HG03039 (cell line): Measurements from ENCODE around the gene DDN.

Experiments
- ATAC-seq: cut with Tn5 transposase; IDR thresholded peaks from one replicate; pipeline ENCODE4 v1.9.1; 2021; ENCODE audit warnings: mild to moderate bottlenecking, moderate library complexity; ENCODE audit not compliant: unreplicated experiment

The DDN gene

DNA sequence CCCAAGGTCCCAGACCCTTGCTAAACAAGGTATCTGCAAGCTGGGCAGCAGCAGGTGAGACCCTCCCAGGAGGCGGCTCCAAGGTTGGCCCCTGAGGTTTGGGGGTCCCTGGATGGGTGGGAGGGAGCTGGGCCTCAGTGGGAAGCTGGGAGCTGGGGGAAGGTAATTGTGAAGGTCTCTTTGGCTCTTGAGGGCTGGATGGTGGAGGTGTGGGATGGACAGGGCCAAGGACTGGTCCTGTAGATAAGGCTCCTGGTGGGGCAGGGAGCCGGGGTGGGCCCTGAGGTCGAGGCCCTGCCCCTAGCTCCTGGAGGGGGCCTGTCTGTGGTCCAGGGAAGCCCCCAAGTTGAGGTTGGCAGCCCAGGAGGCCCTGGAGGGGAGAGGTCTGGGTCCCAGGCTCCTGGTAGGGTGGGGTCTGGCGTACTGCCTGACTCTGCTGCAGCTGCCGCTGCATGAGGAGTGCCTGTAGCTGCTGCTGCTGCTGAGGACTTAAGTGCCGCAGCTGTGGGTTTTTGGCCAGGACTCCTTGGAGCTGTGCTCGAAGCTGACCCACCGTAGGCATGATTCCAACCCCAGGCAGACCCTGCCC lies 32.5 kb upstream of the DDN start:
- ATAC-seq = no peak

- no peak for ATAC-seq
Measured at GRCh38 chr12:49030714-49031572, 31.8 kb upstream of the DDN start.

DNA sequence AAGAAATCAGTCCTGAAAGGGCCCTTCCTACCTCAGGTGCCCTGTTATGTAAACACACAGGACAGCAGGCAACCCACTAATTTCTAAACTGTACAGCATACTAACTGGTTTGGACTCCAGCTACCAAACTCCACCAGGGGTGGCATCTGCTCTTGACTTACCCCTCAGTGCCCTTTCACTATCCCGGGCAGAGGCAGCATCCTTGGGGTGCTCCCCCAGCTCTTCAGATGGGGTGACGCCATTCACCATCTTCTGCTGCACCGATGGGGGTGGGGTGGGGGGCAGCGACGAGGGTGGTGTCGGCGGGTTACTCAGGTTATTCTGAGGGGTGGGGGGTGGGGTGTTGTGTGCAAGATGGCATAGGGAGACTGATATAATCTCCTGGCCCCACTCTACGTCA lies 30.9 kb upstream of the DDN start:
- ATAC-seq = no peak

GRCh38 chr12:49028666-49029275 lies 29.6 kb upstream of the DDN start:
- ATAC-seq = no peak

DNA sequence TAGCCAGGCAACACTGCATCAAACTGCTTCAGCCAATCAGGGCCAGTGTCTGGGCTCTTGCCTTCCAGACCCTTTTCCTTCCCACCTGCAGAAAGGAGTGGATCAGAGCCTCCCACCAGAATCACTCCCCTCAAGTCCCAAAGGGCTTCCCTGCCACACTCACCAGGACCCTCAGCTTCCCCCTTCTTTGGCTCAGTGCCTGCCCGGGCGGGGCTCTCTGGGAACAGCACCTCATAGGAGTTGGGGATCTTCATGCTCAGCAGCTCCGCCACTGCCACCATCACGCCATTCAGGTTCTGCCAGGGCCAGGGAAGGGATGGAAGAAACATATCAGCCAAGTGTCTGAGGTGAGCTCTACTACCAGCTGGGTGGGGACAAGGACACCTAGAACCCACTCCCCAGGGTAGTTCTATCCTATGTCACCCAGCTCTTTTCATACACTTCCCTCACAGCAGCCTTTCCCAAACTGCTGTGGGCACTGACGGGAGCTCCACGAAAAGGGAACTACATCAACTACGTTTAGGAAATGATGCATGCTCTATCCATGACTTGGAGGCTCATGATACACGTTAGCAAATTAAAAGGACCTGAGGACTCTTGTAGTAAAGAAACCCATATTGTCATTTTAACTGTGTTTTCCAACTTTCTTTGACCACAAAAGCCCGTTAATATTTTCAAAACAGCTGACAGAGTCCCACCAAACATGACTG lies 28.8 kb upstream of the DDN start:
- no peak for ATAC-seq

GRCh38 chr12:49026678-49027480 lies 27.7 kb upstream of the DDN start:
- ATAC-seq = no peak

GRCh38 chr12:49026101-49026500 lies 26.9 kb upstream of the DDN start:
- no peak for ATAC-seq

GRCh38 chr12:49025463-49025862 lies 26.3 kb upstream of the DDN start:
- no peak for ATAC-seq

DNA sequence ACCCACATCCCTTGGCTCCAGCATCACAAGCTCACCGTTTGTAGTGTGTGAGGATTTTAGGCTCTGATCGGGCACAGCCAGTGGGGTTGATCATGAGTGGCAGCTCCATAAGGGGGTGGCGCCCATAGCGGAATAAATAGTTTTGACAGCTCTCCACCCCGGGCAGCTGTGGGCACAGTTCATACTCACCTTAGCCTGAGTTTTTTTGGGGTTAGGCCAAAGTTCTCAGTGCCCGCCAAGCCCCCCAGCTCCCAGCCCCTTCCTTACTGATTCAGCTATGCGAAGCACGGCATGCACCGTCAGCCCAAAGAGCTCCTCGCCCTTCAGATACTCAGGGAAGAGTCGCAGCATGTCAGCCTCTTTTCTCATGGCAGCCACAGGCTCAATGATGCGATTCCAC lies 25.4 kb upstream of the DDN start:
- no peak for ATAC-seq

DNA sequence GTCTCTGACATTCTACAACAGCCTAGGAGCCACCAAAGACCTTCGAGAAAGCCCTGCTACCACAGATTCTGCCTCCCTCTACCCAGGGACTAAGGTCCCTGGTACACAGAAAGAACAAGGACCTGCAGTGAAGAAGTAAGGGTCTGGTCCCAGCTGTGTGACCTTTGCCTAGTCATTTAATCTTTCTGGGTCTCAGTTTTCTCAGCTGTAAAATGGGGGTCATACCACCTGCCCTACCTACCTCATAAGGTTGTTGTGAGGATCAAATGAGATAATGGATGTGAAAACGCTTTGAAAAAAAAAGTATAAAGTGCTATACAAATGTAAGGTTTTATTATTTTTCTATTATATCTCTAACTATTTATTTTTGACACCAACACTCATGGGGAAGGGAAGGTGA lies 24.6 kb upstream of the DDN start:
- ATAC-seq = no peak

GRCh38 chr12:49022558-49023178 lies 23.5 kb upstream of the DDN start:
- no peak for ATAC-seq

- ATAC-seq = no peak
Measured at GRCh38 chr12:49021292-49021915, 22.2 kb upstream of the DDN start.

DNA sequence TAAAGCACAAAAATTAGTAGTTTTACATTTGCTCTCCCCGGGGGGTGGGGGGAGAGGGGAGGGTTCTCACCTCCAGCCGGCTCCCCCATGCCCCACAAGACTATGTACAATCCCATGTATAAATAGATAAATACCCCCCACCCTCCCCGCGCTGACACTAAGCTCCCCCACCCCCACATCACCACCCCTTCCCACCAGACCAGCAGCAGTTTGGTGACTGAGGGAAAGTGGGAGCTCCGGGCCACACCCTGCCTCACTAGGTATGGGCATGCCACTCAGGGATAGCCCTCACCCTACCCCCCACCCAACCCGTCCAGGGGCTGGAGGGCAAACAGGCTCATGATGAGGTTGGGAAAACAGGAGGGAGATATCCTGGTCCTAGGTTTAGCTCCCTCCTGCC lies 21.3 kb upstream of the DDN start:
- ATAC-seq = no peak

- ATAC-seq = no peak
Measured at GRCh38 chr12:49019443-49020324, 20.5 kb upstream of the DDN start.

DNA sequence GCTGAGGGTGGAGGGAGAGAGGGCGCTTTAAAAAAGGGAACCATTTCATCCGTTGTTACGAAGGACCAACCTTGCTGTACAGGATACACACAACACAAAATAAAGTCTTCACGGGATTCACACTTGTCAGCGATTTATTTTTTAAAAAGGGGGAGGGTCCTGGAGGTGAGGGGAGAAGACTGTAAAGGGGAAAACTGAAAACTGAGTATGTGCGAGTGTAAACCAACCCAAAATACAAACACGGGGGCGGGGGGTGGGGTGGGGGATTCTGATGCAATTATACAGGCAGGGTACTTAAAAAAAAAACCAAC lies 19.9 kb upstream of the DDN start:
- ATAC-seq = peak; percentile 2

DNA sequence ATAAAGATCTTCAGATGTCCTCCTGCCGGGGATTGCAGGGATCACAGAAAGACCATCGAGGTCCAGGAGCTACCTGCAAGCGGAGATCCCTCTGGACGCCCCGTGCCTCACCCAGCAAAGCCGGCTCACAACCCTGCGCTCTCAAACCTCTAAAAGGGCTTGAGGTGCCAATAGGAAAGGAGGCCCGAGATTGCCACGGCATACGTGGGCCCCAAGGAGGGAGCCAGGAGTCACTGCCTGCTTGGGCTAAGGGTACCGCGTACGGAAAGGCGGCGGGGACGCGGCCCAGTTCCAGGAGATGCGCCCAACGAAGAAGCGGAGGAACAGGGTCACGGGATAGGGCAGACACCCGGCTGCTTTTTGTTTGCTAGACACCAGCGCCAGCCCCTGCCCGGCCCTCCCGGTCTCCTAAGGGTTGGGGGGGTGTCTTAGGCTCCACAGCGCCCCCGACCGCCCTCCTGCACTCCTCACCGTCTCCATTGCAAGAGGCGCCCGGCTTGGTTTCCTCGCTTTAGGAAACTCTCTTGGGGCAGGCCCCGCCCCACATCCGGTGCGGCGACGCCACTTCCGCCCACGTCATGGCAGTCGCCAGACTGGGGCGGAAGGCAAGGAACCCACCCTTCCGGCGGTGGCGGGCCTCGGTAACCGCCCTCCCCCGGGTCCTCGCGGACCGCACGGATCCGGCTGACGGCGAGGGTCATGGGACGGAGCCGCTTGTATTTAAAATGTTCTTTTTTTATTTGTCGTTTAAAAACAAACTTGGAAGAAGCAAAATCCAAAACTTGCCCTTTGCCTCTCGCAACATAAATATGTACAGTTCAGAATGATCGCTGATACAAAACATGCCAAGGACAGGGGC lies 19.3 kb upstream of the DDN start, which contains the start of gene PRKAG1:
Gene PRKAG1 (minus strand): TSS at position 516 of the 859 bp plus-strand sequence. CDS start 36 bp downstream, at position 480.
- peak; percentile 84 for ATAC-seq

DNA sequence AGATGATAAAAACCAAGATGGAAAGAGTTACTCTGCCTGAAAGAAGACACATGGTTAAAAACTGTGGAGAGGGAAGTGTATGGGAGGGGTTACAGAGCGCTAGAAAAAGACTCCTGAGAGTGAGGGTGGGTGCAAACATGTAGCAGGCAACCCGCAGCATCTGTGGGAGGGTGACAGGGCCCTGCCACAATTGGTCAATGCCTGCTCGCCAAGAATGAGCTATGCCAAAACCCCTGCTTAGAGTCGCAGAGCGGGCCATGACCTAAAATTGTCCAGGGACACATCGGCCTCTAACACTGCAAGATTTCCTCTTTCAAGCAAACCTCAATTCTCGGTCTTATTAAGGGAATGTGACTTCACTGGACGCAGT lies 18.7 kb upstream of the DDN start:
- no peak for ATAC-seq

DNA sequence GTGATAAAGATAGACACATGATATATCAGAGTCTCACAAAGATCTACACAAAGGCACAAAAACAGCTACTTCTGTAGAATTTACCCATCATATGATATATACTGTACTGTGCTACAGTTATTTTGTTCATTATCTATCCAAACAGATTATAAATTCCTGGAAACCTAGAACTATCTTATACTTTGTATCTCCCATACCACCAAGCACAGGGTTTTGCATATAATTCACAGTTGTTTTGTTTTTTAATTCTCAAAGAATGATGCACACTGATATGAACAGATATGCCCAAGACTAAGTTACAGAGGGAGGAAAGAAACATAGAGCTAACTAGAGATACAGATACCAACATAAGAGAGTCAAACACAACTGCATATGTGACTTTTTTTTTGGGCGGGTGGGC lies 16.0 kb upstream of the DDN start:
- no peak for ATAC-seq
